ENCODE data around the gene C1orf87.

Gene C1orf87

DNA sequence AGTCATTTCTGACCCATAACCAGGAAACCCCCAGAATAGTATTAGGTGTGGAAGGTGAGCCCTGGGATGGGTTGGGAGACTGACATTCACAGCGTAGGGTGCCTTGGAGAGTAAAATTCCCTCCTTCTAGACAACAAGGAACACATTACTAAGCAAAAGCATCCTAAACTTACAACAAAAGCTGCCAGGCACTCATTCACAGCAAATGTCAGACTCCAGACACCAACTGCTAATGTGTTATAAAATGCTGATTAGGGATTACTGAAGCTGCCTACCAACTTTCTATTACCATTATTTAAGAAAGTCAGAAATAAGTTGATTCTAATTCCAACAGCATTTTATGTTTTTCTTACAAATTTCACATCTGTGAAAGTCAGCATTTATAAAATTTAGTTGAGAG is 40.0 kb upstream of the C1orf87 start:
- Histone ChIP-seq H3K4me2 (ENCODE audit: low read depth, low read length, poor library complexity, severe bottlenecking) (no peak overlapping the region), H3K9me2 (replicated peaks; ENCODE audit: low read depth, low read length) (no peaks in the 10 kb centered on the region), H3K9me3 (ENCODE audit: insufficient read depth, low read depth, low read length) (no peaks in the 10 kb centered on the region), H3K9ac (ENCODE audit: low read depth, low read length, poor library complexity, severe bottlenecking) (no peak overlapping the region), H2AFZ (ENCODE audit: low read length) (peak overlapping the region; percentile 42; the same call in 1 of the 2 replicates), H3K27me3 (ENCODE audit: insufficient read depth, low read length, poor library complexity, severe bottlenecking) (no peaks in the 10 kb centered on the region), H4K20me1 (ENCODE audit: insufficient read depth, low read length, poor library complexity, severe bottlenecking) (no peaks in the 10 kb centered on the region), H3K36me3 (ENCODE audit: insufficient read depth, low read length) (no peaks in the 10 kb centered on the region), H3K4me3 (ENCODE audit: low read length, poor library complexity, severe bottlenecking) (no peak overlapping the region), H3K4me1 (ENCODE audit: insufficient read depth, low read length, poor library complexity, severe bottlenecking) (peaks cover 29% of the 10 kb centered on the region), H3K79me2 (ENCODE audit: insufficient read depth, low read length) (no peaks in the 10 kb centered on the region), H3F3A (ENCODE audit: low read depth) (no peaks in the 10 kb centered on the region)
- TF ChIP-seq, protein P1, sequence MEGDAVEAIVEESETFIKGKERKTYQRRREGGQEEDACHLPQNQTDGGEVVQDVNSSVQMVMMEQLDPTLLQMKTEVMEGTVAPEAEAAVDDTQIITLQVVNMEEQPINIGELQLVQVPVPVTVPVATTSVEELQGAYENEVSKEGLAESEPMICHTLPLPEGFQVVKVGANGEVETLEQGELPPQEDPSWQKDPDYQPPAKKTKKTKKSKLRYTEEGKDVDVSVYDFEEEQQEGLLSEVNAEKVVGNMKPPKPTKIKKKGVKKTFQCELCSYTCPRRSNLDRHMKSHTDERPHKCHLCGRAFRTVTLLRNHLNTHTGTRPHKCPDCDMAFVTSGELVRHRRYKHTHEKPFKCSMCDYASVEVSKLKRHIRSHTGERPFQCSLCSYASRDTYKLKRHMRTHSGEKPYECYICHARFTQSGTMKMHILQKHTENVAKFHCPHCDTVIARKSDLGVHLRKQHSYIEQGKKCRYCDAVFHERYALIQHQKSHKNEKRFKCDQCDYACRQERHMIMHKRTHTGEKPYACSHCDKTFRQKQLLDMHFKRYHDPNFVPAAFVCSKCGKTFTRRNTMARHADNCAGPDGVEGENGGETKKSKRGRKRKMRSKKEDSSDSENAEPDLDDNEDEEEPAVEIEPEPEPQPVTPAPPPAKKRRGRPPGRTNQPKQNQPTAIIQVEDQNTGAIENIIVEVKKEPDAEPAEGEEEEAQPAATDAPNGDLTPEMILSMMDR (conservative IDR thresholded peaks at IDR 0.05; ENCODE audit: low read length): no peak
- TF ChIP-seq EZH2phosphoT487 (IDR thresholded peaks at IDR 0.05; ENCODE audit: borderline replicate concordance): no peak

DNA sequence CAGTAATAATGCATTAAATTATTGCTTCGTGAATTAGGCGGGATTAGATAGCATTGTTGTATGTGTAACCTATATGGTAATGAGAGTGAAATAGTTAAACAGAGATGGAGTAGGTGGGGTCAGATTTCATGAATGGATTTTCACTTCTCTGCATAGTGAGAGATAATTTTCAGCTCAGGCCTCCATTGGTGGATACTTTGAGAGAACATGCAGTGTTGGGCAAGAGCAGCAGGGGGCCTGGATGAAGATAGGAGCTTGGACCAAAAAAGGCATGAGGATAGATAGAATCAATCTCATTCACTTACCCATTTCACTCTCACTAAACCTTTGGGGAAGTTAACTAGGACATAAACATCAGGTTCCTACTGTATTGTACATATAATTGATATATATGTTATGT is 39.5 kb upstream of the C1orf87 start:
- peaks cover 32% of the 10 kb centered on the region for H3K4me1 ChIP-seq (ENCODE audit: insufficient read depth, low read length, poor library complexity, severe bottlenecking)
- H3K27me3 ChIP-seq (ENCODE audit: insufficient read depth, low read length, poor library complexity, severe bottlenecking): no peaks in the 10 kb centered on the region
- no peaks in the 10 kb centered on the region for H4K20me1 ChIP-seq (ENCODE audit: insufficient read depth, low read length, poor library complexity, severe bottlenecking)
- no peaks in the 10 kb centered on the region for H3K79me2 ChIP-seq (ENCODE audit: insufficient read depth, low read length)
- no peaks in the 10 kb centered on the region for H3K36me3 ChIP-seq (ENCODE audit: insufficient read depth, low read length)
- H2AFZ ChIP-seq (ENCODE audit: low read length): no peak overlapping the region
- no peak for TF ChIP-seq EZH2phosphoT487 (IDR thresholded peaks at IDR 0.05; ENCODE audit: borderline replicate concordance)
- TF ChIP-seq, protein P1 (conservative IDR thresholded peaks at IDR 0.05; ENCODE audit: low read length): peak; percentile 43
- no peaks in the 10 kb centered on the region for H3K9me2 ChIP-seq (replicated peaks; ENCODE audit: low read depth, low read length)
- H3K4me3 ChIP-seq (ENCODE audit: low read length, poor library complexity, severe bottlenecking): no peak overlapping the region
- no peaks in the 10 kb centered on the region for H3K9me3 ChIP-seq (ENCODE audit: insufficient read depth, low read depth, low read length)
- H3K9ac ChIP-seq (ENCODE audit: low read depth, low read length, poor library complexity, severe bottlenecking): no peak overlapping the region
- H3K4me2 ChIP-seq (ENCODE audit: low read depth, low read length, poor library complexity, severe bottlenecking): no peak overlapping the region
- H3F3A ChIP-seq (ENCODE audit: low read depth): no peaks in the 10 kb centered on the region

DNA sequence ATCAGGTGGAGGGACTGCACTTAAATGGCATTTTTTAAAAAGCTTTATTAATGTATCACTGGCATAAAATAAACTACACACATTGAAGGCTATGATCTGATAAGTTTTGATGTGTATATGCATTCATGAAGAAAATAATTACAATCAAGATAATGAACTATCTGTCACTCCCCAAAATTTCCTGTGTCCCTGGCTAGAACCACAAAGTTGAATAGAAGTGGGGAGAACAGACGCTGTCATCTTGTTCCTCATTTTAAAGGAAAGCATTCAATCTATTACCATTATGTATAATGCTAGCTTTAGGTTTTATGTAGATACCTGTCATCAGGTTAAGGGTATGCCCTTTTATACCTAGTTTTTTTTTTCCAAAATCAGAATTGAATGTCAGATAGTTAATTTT is 38.1 kb upstream of the C1orf87 start:
- H3K9me3 ChIP-seq (ENCODE audit: insufficient read depth, low read depth, low read length): no peaks in the 10 kb centered on the region
- no peaks in the 10 kb centered on the region for H3K79me2 ChIP-seq (ENCODE audit: insufficient read depth, low read length)
- no peak overlapping the region for H3K4me2 ChIP-seq (ENCODE audit: low read depth, low read length, poor library complexity, severe bottlenecking)
- no peaks in the 10 kb centered on the region for H3K27me3 ChIP-seq (ENCODE audit: insufficient read depth, low read length, poor library complexity, severe bottlenecking)
- H4K20me1 ChIP-seq (ENCODE audit: insufficient read depth, low read length, poor library complexity, severe bottlenecking): no peaks in the 10 kb centered on the region
- H2AFZ ChIP-seq (ENCODE audit: low read length): no peak overlapping the region
- no peak for TF ChIP-seq EZH2phosphoT487 (IDR thresholded peaks at IDR 0.05; ENCODE audit: borderline replicate concordance)
- TF ChIP-seq, protein P1 (conservative IDR thresholded peaks at IDR 0.05; ENCODE audit: low read length): no peak
- H3K4me1 ChIP-seq (ENCODE audit: insufficient read depth, low read length, poor library complexity, severe bottlenecking): peaks cover 36% of the 10 kb centered on the region
- H3K9ac ChIP-seq (ENCODE audit: low read depth, low read length, poor library complexity, severe bottlenecking): no peak overlapping the region
- no peaks in the 10 kb centered on the region for H3K9me2 ChIP-seq (replicated peaks; ENCODE audit: low read depth, low read length)
- H3K4me3 ChIP-seq (ENCODE audit: low read length, poor library complexity, severe bottlenecking): no peak overlapping the region
- no peaks in the 10 kb centered on the region for H3K36me3 ChIP-seq (ENCODE audit: insufficient read depth, low read length)
- H3F3A ChIP-seq (ENCODE audit: low read depth): no peaks in the 10 kb centered on the region
